Spleen (tissue), 11 donors: Measurements from ENCODE around the gene LRP1B. TPM values are rescaled to one million over a fixed set of nuclear protein-coding genes. Genes with fewer than 3 reads are reported as not detected.

Source experiments
- DNase-seq: peaks from one replicate; pipeline ENCODE4 v3.0.0-alpha.2; 2020
- H3K27ac ChIP-seq, 8 donors: fragments of 200-600 bp; sonication (generic) in 7 of 8; 1 replicate in 4 of 8; 2 replicates in 4 of 8; pipeline versions ENCODE4 v1.5.0 to v1.8.0; 2016 to 2021; ENCODE audit warnings: inconsistent platforms in 4 of 8, mild to moderate bottlenecking in 4 of 8, moderate library complexity in 1 of 8
- H3K27me3 ChIP-seq, 7 donors: fragments of 200-600 bp; sonication (generic) in 6 of 7; replicated peaks in 1 of 7; 1 replicate in 4 of 7; 2 replicates in 3 of 7; pipeline versions ENCODE4 v1.5.0 to v1.8.0; 2016 to 2021; ENCODE audit warnings: inconsistent platforms in 3 of 7, mild to moderate bottlenecking in 1 of 7
- H3K36me3 ChIP-seq, 6 donors: fragments of 200-600 bp; sonication (generic) in 5 of 6; 1 replicate in 4 of 6; 2 replicates in 2 of 6; pipeline versions ENCODE4 v1.5.0 to v1.8.0; 2016 to 2021; ENCODE audit warnings: inconsistent platforms in 2 of 6
- H3K4me1 ChIP-seq, 6 donors: fragments of 200-600 bp; sonication (generic) in 5 of 6; 1 replicate in 3 of 6; 2 replicates in 3 of 6; pipeline versions ENCODE4 v1.5.0 to v1.8.0; 2016 to 2021; ENCODE audit warnings: inconsistent platforms in 3 of 6
- H3K4me3 ChIP-seq, 8 donors: fragments of 200-600 bp; sonication (generic) in 7 of 8; 1 replicate in 4 of 8; 2 replicates in 4 of 8; pipeline versions ENCODE4 v1.5.0 to v1.8.0; 2016 to 2021; ENCODE audit warnings: inconsistent platforms in 4 of 8, mild to moderate bottlenecking in 4 of 8, moderate library complexity in 2 of 8
- H3K9me3 ChIP-seq, 8 donors: fragments of 200-600 bp; sonication (generic) in 7 of 8; 1 replicate in 4 of 8; 2 replicates in 4 of 8; pipeline versions ENCODE4 v1.5.0 to v1.8.0; 2016 to 2021; ENCODE audit warnings: inconsistent platforms in 4 of 8
- CTCF ChIP-seq, 11 experiments: fragments of 200-600 bp in 7 of 11; fragments of 450-650 bp in 4 of 11; sonication (generic) in 4 of 11; IDR thresholded peaks in 8 of 11; conservative IDR thresholded peaks in 3 of 11; 1 replicate in 7 of 11; 2 replicates in 4 of 11; pipeline versions ENCODE4 v1.4.0 to v1.8.0; 2016 to 2021; ENCODE audit warnings: antibody characterized with exemption in 11 of 11, inconsistent platforms in 4 of 11, mild to moderate bottlenecking in 1 of 11
- POLR2A ChIP-seq, 3 donors: fragments of 450-650 bp; IDR thresholded peaks; one replicate each; pipeline ENCODE4 v1.5.1; 2017; ENCODE audit warnings: antibody characterized with exemption in 3 of 3, mild to moderate bottlenecking in 1 of 3
- POLR2AphosphoS5 ChIP-seq, 3 donors: sonication (generic); formaldehyde crosslinking; IDR thresholded peaks; one replicate each; pipeline ENCODE4 v1.5.1; 2017; ENCODE audit warnings: antibody characterized with exemption in 3 of 3
- WGBS, 5 donors: extraction: QIAGEN DNeasy Blood & Tissue Kit in 3 of 5; methylation state at CpG; one replicate each; pipeline versions ENCODE4 v1.1.5 to v1.1.7; 2013 to 2018; 5-methylcytosine and 5-hydroxymethylcytosine counted together
- intact Hi-C: fragments of 100-400 bp; cut with DNase I; formaldehyde crosslinking; loops from one replicate; pipeline ENCODE4 v1.15.0; 2023; ENCODE audit warnings: low total_unique reads
- polyA plus RNA-seq, 3 donors: library from polyadenylated mRNA; stranded (reverse); fragments of 200-250 nt; gene quantifications; one replicate each; pipeline ENCODE4 v1.2.1, GENCODE V29; 2013
- total RNA-seq, 7 donors: library from RNA; depleted of rRNA in 3 of 7; stranded (reverse); fragments of >200 nt in 3 of 7; fragmentation: NEBNext Ultra II Directional in 4 of 7; extraction: Animal tissue kit (Norgen Biotek cat#: 25700) in 4 of 7; gene quantifications; one replicate each; pipeline versions ENCODE4 v1.1.0 to v1.2.1, GENCODE V29; 2016 to 2021
- donor health status: healthy with polysubstance abuse.
- donor health status: DM: no; HTN: no; CAD: no; lungs with moderate emphysema.
- donor health status: DM: no; HTN: no; CAD: no.
- donor health status: Bipolar disorder and iron deficiency.
- donor health status: healthy.
- donor health status: DM: no; HTN: no; CAD: no.
- donor health status: DM: yes; HTN: yes; CAD: no.

The LRP1B gene
- total and polyA plus RNA-seq, 10 donors = 0.02 to 0.85 (median 0.08) TPM; not detected in 2

GRCh38 chr2:142025394-142025793 is 105.4 kb downstream of the LRP1B start:
- Histone ChIP-seq H3K9me3 (no peaks in the 10 kb centered on the region), H3K36me3 (no peaks in the 10 kb centered on the region), H3K27me3 (no peaks in the 10 kb centered on the region), H3K4me1 (no peaks in the 10 kb centered on the region), H3K4me3 (no peak overlapping the region), H3K27ac (no peak overlapping the region)
- 78 to 89% (median 88%) methylated on average over 1 of the region's 1 CpG for WGBS, 5 donors
- no peak for TF ChIP-seq CTCF (IDR thresholded peaks at IDR 0.05 in 8 of 11, conservative IDR thresholded peaks at IDR 0.05 in 3 of 11)
- TF ChIP-seq POLR2AphosphoS5 (IDR thresholded peaks at IDR 0.05) = no peak
- TF ChIP-seq POLR2A (IDR thresholded peaks at IDR 0.05) = no peak
- no peak for DNase-seq
- intact Hi-C loops = no loop called here

GRCh38 chr2:142020368-142020767 is 110.4 kb downstream of the LRP1B start:
- H3K4me3 ChIP-seq = no peak overlapping the region
- 49 to 80% (median 61%) methylated on average over 1 of the region's 1 CpG for WGBS, 5 donors
- intact Hi-C loops = no loop called here
- H3K27me3 ChIP-seq = no peaks in the 10 kb centered on the region
- H3K9me3 ChIP-seq = peaks cover 0 to 4% (median 0%) of the 10 kb centered on the region in 8 donors
- TF ChIP-seq POLR2A (IDR thresholded peaks at IDR 0.05) = no peak
- TF ChIP-seq POLR2AphosphoS5 (IDR thresholded peaks at IDR 0.05) = no peak
- TF ChIP-seq CTCF (IDR thresholded peaks at IDR 0.05 in 8 of 11, conservative IDR thresholded peaks at IDR 0.05 in 3 of 11) = no peak
- DNase-seq = no peak
- H3K36me3 ChIP-seq = no peaks in the 10 kb centered on the region
- no peaks in the 10 kb centered on the region for H3K4me1 ChIP-seq
- H3K27ac ChIP-seq = no peak overlapping the region

GRCh38 chr2:142014536-142014935 is 116.3 kb downstream of the LRP1B start:
- DNase-seq = no peak
- Histone ChIP-seq H3K9me3 (peaks cover 0 to 4% (median 0%) of the 10 kb centered on the region in 8 donors), H3K36me3 (no peaks in the 10 kb centered on the region), H3K27me3 (no peaks in the 10 kb centered on the region), H3K4me3 (no peak overlapping the region), H3K4me1 (no peaks in the 10 kb centered on the region), H3K27ac (no peak overlapping the region)
- intact Hi-C loops = no loop called here
- TF ChIP-seq CTCF (IDR thresholded peaks at IDR 0.05 in 8 of 11, conservative IDR thresholded peaks at IDR 0.05 in 3 of 11) = no peak
- TF ChIP-seq POLR2A (IDR thresholded peaks at IDR 0.05) = no peak
- TF ChIP-seq POLR2AphosphoS5 (IDR thresholded peaks at IDR 0.05) = no peak
- 68 to 91% (median 80%) methylated on average over 1 of the region's 1 CpG for WGBS, 5 donors

- DNase-seq = no peak
- no peaks in the 10 kb centered on the region for H3K27me3 ChIP-seq
Observed at GRCh38 chr2:142012797-142013196, 118.0 kb downstream of the LRP1B start.

More at GRCh38 chr2:142012797-142013196, 118.0 kb downstream of the LRP1B start:
- 78 to 95% (median 87%) methylated on average over 2 of the region's 2 CpGs for WGBS, 5 donors
- no peak overlapping the region for H3K27ac ChIP-seq
- no peaks in the 10 kb centered on the region for H3K36me3 ChIP-seq
- intact Hi-C loops = no loop called here
- H3K9me3 ChIP-seq = peaks cover 0 to 4% (median 0%) of the 10 kb centered on the region in 8 donors
- no peak overlapping the region for H3K4me3 ChIP-seq
- TF ChIP-seq POLR2AphosphoS5 (IDR thresholded peaks at IDR 0.05) (no peak), POLR2A (IDR thresholded peaks at IDR 0.05) (no peak), CTCF (IDR thresholded peaks at IDR 0.05 in 8 of 11, conservative IDR thresholded peaks at IDR 0.05 in 3 of 11) (no peak)
- H3K4me1 ChIP-seq = no peaks in the 10 kb centered on the region
